Left renal pelvis (tissue), 4 donors: Measurements from ENCODE around the gene TMEM238. TPM values are rescaled to one million over a fixed set of nuclear protein-coding genes. Genes with fewer than 3 reads are reported as not detected.
A peak's percentile ranks its signal among the peaks of the same experiment; 100 is the strongest.
"Not testable (repeated sequence)": the region's sequence is repeated elsewhere in the genome, so short reads cannot be mapped to it uniquely, and the experiment has no call there.

Experiments
- DNase-seq, 4 donors: peaks; one replicate each; pipeline ENCODE4 v3.0.0-alpha.2; 2013; ENCODE audit warnings: low read depth in 4 of 4, low spot score in 3 of 4
- polyA plus RNA-seq, 4 donors: library from polyadenylated mRNA; unstranded; fragments of 120-200 nt; gene quantifications; one replicate each; pipeline ENCODE4 v1.2.1, GENCODE V29; 2013; ENCODE audit not compliant: insufficient read length in 4 of 4

The TMEM238 gene, protein sequence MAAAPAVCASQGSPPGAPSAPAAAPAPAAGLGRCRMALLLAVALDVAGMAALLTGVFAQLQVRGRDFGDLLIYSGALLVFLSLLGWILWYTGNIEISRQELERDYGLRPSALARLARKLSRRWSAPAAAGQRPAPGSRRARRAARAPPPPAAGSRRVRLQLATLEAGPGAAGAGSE
- 1 to 10 TPM in 1 of 4 donors, under 1 TPM in 3; 0.31 to 2.2 (median 0.49) TPM for polyA plus RNA-seq

DNA sequence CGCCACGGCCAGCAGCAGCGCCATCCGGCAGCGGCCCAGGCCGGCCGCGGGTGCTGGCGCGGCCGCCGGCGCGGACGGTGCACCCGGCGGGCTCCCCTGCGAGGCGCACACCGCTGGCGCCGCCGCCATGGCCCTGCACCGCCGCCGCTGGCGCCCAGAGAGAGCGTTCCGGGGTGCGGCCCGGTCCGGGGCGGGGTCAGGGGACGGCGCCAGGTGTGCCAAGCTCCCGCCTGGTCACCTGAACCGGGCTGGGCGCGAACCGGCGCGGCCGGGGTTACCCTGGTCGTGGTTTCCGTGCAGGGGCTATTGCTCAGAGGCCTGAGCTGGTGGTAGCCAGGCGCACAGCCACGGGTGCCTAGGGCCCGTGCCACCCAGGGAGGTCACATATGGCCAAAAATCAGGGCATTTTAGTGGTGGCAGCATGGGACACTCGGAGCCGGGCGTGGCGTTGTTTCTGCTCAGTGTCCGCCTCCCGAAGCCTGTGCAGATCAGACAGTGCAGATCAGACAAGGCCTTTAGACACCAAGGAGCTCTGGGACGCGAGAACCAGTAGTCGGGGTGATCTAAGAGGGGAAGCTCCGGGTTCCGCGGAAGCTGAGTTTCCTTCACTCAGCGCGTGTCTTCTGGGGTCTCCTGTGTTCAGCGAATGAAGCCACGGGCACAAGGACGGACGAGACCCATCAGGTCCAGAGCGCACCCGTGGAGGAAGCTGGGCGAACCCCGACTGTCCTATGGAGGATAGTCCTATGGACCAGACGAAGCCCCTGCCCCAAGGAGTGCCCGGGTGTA is at the start of gene TMEM238:
TSS of gene TMEM238 (minus strand) at position 162 of the 789 bp plus-strand sequence. CDS start at position 129, 33 bp downstream.
- no peak for DNase-seq

DNA sequence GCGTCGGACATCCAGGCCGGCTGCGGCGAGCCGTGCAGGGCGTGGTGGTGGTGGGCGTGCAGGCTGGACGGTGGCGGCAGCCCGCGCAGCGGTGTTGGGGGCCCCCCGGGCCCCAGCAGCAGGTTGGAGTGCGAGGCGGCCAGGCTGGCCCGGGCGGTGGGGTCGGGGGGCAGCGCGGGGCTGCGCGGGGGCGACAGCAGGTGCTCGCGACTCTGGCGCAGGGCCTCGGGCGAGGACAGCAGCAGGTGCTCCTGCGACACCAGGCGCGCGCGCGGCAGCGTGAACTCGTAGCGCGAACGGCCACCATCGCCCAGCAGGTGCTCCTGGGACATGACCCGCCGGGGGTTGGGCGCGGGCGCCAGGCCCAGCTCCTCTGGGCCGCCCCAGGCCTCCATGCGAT is 49.2 kb upstream of the TMEM238 start:
- DNase-seq, result no peak

DNA sequence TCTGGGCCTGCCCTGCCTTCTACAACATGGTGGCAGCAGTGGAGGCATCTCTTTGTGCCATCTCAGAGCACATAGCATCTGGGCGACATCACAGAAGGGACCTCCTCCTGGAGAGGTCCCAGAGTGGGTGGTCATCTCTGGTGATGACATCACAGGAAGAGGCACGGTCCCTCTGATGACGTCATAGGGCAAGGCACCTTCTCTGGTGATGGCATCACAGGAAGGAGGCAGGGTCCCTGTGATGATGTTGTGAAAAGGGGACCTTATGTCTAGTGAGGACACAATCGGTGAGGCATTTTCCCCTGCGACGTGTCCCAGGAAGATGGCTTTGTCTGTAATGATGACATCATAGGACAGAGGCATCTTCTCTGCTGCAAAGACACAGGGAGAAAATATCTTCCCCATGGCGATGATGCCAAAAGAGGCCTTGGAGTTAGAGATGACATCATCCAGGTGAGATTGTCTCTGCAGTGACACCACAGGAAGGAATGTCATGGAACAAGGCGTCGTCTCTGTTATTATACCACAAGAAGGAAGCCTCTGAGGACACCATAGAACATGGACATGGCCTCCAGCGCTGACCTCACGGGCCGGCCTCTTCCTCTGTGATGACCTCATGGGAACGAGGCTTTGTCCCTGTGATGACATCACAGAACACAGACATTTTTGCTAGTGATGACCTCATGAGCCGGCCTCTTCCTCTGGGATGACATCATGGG is 48.3 kb upstream of the TMEM238 start:
- DNase-seq, result no peak

DNA sequence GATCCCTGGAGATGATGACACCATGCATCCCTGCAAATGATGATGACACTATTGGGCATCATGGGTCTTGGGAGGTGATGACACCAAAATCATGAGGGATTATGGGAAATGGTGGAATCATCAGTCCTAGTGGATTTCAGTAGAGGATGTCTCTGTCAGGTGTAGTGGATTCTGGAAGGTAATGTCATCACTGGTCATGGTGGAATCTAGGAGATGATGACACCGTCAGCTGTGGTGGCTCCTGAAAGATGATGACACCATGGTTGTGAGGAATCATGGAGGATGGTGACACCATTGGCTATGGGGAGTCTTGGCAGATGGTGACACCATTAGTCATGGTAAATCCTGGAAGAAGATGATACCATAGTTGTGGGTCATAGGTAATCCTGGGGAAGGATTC is 47.1 kb upstream of the TMEM238 start:
- no peak for DNase-seq

DNA sequence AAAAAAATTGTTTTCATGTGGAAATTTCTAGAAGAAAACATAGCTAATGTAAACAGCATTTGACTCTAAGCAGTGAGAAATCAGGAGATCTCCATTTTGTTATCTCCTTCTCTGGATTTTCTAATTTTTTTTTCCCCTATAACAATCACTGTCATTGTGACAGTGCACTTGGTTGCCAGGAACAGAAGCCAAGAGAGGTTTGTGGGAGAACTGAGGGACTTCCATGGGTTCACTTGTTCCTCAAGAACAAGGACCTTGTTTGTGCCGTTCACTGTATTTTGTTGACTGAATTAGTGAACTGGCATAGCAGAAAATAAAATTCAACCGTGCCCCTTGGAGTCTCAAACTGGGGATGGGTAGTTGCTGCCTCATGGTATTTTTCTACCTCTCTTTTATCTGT is 42.0 kb upstream of the TMEM238 start:
- no peak for DNase-seq

DNA sequence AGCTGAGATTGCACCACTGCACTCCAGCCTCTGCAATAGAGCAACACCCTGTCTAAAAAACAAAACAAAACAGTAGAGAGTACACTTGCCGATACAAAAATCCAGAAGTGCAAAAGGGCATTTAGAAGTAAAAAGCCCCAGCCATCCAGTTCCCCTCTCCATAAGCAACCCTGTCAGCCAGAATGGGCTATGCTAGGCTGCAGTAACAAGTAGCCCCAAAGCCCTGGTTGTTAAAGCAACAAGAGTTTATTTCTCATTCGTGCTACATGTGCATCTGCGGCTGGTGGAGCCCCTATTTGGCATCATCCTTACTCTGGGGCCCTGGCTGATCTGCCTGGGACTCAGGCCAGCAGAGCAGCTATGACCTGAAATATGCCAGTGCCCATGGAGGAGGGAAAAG is 40.4 kb upstream of the TMEM238 start:
- no peak for DNase-seq

DNA sequence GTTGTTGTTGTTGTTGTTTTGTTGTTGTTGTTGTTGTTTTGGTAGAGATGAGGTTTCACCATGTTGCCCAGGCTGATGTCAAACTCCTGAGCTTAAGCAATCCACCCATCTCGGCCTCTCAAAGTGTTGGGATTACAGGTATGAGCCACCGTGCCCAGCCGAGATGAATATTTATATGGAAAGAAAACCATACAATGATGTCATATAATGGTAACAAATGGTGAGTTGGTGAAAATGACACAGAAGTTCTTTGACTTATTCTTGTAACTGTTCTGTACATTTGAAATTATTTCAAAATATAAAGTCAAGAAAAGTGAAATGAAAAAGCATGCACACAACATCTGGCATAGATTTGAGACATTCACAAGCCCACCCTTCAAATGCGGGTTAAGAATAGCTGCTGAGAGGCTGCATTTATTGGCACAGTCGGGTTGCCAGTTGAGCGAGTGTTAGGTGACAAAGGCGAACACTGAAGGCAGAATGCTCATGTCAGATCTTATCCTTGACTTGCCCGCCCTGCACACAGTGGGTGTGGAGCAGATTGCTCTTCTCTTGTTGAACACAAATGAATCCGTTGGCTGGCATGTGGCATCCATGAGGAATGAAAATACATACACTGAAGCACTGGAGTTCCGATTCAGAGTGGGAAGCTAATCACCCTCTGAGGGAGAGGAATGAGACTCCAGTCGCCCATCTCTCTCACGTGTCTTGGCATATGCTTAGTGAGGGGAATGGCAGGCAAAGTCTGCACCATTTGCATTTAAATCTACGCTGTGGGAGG is 39.3 kb upstream of the TMEM238 start:
- DNase-seq, result no peak

DNA sequence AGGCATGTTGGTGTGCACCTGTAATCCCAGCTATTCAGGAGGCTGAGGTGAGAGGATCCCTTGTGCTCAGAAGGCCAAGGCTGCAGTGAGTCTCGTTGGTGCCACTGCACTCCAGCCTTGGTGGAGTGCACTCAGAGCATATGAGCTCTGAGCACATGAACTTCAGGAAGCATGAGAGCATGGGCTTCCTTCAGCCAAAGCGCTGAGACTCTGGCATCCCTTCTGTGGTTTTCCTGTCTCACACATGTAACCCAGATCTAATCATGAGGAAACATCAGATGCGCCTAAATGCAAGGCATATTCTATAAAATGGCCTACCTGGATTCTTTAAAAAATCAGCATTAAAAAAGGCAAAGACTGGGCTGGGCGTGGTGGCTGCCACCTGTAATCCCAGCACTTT is 37.2 kb upstream of the TMEM238 start:
- not testable (repeated sequence) for DNase-seq

DNA sequence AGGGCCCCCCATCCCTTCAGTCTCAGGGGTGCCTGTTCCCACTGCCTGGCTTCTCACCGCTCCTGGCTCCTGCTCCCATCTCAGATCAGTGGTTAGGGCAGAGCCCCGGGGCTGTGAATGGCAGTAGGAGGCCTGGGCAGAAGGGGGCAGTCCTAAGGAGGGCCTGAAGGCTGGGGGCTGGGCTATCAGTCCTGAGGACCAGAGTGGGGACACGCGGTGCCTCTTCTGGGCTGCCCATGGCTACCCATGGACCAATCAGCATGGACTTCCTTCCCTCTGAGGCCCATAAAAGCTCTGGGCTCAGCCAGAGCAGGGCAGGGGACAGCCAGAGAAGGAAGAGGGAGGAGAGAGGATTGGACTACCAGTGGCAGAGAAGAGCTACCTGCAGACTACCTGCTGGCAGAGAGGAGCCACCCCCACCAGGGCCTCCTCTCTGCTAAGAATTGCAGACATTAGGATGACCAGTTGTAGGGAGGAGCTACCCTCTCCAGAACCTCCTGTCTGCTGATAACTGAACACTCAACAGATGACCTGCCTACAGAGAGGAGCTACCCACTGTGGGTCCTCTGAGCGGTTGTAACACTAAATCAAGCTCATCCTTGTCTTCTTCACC is 35.6 kb upstream of the TMEM238 start:
- DNase-seq, result no peak

DNA sequence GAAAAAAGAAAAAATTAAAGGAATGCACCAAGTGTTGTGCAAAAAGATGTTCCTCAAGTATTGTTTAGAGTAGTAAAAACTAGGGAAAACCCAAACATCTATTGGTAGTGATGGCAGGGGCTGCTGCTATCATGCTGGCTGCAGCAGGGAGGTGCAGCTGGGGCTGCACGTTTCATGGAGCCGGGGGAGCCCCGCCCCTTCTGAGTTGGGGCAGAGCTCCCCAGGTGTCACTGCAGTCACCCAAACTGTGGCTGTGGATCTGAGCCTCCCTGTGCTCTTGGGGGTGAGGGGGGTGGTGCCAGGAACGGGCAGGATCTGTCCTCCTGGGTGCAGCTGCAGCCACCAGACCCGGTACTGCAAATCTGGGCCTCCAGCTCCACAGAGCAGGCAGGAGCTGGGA is 35.0 kb upstream of the TMEM238 start:
- no peak for DNase-seq

DNA sequence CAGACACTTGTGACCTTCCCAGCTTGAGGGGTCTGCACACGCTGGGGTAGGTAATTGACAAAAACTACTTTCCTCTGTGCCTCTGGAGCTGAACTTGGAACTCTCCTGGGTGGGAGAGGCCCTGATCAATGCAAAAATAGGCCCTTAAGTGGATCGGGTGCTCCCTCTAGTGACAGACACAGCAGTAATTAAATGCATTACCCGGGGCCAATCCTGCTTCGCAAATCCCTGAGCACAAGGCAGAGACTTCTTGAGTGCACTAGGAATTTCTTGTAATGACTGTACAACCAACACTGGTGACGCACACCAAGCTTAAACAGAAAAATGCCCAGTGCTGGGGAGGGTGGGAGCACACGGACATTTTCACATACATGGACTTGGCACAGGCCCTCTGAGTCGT is 34.1 kb upstream of the TMEM238 start:
- DNase-seq, result peak; percentile 52 to 72 (median 58)

DNA sequence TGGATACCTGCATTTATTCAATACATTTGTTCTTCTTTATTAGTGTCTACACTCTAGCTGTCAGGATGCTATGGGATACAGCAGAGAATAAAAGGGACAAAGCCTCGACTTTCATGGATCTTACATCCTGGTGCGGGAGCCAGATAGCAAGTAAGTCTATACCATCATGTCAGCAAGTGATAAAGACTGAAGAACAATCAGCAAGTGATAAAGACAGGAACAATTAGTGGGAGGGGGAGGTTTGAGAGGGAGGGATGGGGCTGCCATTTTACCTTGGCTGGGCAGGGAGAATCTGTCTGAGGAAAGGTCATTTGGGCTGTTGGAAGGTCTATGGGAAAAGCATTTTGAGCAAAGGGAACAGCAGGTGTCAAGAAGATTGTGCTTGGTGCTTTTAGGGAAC is 26.1 kb upstream of the TMEM238 start:
- no peak for DNase-seq

DNA sequence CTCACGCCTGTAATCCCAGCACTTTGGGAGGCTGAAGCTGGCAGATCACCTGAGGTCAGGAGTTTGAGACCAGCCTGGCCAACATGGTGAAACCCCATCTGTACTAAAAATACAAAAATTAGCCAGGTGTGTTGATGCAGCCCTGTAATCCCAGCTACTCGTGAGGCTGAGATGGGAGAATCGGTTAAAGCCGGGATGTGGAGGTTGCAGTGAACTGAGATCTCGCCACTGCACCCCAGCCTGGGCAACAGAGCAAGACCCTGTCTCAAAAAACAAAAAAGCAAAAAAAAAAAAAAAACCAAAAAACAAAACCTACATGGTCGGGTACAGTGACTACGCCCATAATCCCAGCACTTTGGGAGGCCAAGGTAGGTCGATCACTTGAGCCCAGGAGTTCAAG is 25.1 kb upstream of the TMEM238 start:
- DNase-seq, result not testable (repeated sequence)

DNA sequence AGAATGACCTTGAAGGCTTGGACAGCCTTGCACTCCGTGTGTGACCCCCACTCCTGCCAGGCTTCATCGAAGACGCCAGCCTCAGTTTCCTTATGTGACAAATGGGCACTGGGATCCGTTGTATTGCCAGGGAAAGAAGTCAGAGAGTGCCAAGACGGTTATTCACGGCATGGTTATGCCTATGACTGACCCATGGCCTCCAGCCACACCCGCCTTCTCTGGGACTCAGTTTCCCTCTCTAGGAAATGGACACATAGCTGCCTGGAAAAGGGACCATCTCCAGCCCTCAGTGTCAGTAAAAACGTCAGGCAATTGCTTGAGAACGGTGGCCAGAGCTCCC is 24.4 kb upstream of the TMEM238 start:
- no peak for DNase-seq

DNA sequence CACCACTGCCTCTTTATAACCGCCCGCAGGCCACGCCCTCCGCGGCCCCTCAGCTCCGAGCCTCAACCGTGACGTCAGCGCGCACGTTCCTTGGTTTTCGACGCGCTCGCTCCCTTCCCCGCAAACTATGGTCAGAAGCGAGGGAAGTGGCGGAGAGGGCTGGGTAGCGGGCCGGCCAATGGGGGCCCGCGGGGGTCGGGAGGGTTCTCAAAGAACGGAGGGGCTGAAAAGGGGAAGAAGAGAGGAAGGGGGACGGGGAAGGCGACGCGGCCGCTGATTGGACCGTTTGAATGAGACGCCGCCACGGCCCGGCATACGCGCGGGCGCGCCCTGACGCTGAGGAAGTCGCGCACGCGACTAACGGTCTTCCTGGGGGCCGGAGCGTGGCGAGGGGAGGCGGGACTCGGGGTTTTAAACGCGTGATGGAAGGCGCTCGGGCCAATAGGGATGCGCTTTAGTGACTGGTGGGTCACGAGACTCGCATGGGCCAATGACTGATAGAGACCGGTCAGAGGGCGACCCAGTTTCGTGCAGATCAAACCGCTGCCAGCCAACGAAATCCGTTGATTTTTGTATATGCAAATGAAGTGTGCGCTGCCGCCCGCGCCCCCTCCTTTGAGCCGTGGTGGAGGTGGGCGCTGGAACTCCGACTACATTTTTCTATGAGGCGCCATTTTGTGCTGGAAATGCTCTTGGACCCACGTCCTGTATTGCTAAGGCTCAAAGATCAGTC is 23.9 kb upstream of the TMEM238 start:
- DNase-seq, result peak; percentile 97 to 98 (median 98)

DNA sequence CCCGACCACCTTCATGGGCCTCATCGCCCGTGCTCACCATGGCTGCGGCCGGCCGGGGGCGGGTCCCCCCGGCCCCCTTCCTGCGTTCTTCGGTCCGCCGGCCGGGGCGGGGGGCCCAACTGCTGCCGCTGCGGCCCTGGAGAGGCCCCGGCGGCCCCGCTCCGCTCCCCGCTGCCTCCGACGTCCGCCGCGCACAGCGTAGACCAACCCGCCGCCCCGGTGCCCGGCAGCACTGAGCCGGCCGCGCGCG is 23.4 kb upstream of the TMEM238 start, which contains the start of gene UBE2S:
TSS of gene UBE2S (minus strand) at position 239 of the 250 bp plus-strand sequence. CDS start at position 40, 199 bp downstream.
- not testable (repeated sequence) for DNase-seq

DNA sequence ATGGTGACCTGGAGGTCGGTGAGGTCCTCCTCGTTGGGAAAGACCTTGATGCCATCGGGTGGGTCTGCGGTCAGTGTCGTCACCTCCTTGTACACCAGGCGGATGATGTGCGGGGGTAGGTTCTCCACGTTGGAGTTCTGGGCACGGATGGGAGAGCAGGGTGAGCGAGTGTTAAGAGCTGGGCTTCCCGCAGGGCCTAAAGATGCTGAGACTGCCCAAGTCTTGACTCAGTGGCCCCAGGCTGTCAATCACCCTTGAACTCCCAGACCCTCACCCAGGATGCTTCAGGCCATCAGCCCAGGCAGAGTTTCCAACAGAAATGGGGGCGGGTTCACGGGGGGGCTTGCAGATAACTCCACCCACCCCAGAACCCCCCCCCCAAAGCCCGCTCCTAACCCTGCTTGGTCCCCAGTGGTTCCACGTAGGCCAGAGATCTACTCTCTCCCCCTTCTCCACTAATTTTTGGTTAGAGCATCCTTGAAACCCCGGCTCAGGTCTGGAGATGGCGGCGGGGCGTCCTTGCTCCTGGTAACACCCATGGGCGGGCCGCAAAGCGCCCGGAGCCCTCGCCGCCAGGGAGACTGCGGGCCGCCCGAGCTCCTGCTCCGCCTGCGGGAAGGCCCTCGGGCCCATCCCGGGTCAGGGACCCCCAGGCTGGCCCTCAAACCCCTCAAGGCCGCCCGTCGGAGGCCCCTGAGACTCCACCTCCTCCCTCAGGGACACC is 22.9 kb upstream of the TMEM238 start:
- no peak for DNase-seq

DNA sequence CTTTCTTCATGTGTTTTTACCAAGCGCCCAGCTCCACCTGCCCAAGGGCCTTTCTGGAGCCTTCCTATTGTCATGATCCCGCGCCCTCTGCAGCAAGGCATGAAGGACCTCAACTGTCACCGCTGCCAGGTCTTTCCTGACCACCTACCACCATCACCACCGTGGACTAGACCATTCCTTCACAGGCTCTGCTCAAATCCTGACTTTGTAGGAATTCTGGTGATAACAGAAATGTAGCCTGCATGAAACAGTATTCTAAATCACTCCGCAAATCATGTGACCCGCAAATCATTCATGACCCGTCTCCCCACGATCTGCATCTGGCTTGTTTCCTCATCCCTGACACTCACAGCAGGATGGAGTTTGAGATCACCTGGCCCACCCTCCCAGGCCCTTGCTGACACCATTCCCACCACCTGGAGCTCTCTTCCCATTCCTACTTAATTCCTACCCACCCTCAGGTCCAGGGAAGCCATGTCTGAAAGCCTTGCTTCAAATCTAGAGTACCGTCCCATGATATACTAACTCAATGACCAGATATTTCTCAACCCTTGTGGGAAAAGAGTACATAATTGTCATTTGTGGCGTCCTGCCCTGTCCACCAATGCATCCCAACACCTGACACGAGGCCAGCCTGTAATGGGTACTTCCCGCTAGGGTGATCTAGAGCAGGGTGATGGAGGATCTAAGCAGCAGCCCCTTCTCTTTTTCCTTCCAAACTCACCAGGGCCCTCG is 22.2 kb upstream of the TMEM238 start:
- no peak for DNase-seq

DNA sequence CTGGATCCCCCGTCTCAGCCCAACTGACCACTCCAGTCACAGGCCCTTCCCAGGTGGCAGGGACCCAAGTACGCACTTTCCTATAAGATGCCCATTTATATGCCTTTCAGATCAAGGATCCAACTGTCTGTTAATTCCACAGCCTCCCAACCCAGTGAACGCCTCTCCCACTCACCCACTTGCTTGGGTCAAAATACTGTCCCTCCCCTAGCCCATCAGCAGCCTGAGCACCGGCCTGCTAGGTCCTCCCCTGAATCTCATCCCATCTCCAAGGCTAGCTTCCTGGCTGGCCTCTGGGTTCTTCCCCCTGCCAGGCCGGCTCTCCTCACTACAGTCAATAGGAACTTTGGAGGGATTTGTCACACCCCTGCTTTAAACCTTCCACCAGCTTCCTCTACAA is 21.5 kb upstream of the TMEM238 start:
- DNase-seq, result no peak
